NCI-H524 treated with DMSO at 0.1 percent for 48 hours (cell line): ENCODE measurements around the gene CEP85L.

Source experiments
- DNase-seq: peaks from one replicate; lab custom pipeline; 2025; lab: John Stamatoyannopoulos, UW

The CEP85L gene

GRCh38 chr6:118660218-118660569, 8.8 kb upstream of the CEP85L start:
- peak; percentile 51 for DNase-seq

GRCh38 chr6:118659513-118660217, 8.3 kb upstream of the CEP85L start:
- DNase-seq, result no peak

GRCh38 chr6:118656847-118657451, 5.6 kb upstream of the CEP85L start:
- DNase-seq, result no peak

- no peak for DNase-seq
Measured at GRCh38 chr6:118652051-118652615, 742 bp upstream of the CEP85L start.

- no peak for DNase-seq
Measured at GRCh38 chr6:118650582-118651281, 659 bp downstream of the CEP85L start.

- no peak for DNase-seq
Measured at GRCh38 chr6:118649918-118650581, 1.3 kb downstream of the CEP85L start.

GRCh38 chr6:118648866-118649554, 2.4 kb downstream of the CEP85L start:
- DNase-seq, result no peak

- no peak for DNase-seq
Measured at GRCh38 chr6:118646977-118647376, 4.4 kb downstream of the CEP85L start.

GRCh38 chr6:118645395-118645794, 6.0 kb downstream of the CEP85L start:
- DNase-seq, result no peak

GRCh38 chr6:118644007-118644406, 7.4 kb downstream of the CEP85L start:
- DNase-seq, result no peak

GRCh38 chr6:118641042-118641441, 10.3 kb downstream of the CEP85L start:
- DNase-seq, result no peak

- no peak for DNase-seq
Measured at GRCh38 chr6:118639054-118639964, 12.1 kb downstream of the CEP85L start.

GRCh38 chr6:118638288-118638687, 13.1 kb downstream of the CEP85L start:
- DNase-seq, result no peak

- no peak for DNase-seq
Measured at GRCh38 chr6:118635909-118636735, 15.3 kb downstream of the CEP85L start.

- no peak for DNase-seq
Measured at GRCh38 chr6:118632359-118632758, 19.0 kb downstream of the CEP85L start.

GRCh38 chr6:118630923-118631322, 20.5 kb downstream of the CEP85L start:
- no peak for DNase-seq

GRCh38 chr6:118630067-118630466, 21.3 kb downstream of the CEP85L start:
- no peak for DNase-seq

- DNase-seq, result no peak
Measured at GRCh38 chr6:118627724-118628123, 23.7 kb downstream of the CEP85L start.

GRCh38 chr6:118625833-118626232, 25.6 kb downstream of the CEP85L start:
- no peak for DNase-seq
